ENCODE results near the gene AKT1S1. TPM values are rescaled to one million over a fixed set of nuclear protein-coding genes. Genes with fewer than 3 reads are reported as not detected.

AKT1S1 gene
- total RNA-seq, 4 donors from 2014 or later: 2.6 to 26.7 (median 5.9) TPM

DNA sequence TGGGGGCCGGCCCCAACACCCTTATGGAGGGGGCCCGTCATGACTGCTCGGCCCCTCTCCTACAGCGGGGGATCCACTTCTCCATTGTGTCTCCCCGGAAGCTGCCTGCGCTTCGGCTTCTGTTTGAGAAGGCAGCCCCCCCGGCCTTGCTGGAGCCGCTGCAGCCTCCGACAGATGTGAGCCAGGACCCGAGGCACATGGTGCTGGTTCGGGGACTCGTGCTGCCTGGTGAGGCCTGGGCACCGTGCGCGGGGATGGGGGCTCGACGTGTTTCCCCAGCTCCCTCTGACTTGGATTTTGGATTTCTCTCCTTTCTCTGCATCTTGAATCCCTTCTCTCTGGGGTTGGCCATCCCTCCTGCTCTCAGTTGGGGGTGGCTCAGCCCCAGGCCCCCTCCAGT, 47.4 kb downstream of the AKT1S1 start:
- Histone ChIP-seq H3K4me1 (no peaks in the 10 kb centered on the region), H3K9me3 (no peaks in the 10 kb centered on the region), H3K27me3 (no peaks in the 10 kb centered on the region), H3K4me3 (no peak overlapping the region), H3K36me3 (no peaks in the 10 kb centered on the region), H3K27ac (no peak overlapping the region)
- TF ChIP-seq CTCF (IDR thresholded peaks at IDR 0.05) (no peak), POLR2A (IDR thresholded peaks at IDR 0.05) (no peak)
- no peak for DNase-seq
- intact Hi-C loops (cut with DNase I; ENCODE audit: low total_unique reads): no loop called here

DNA sequence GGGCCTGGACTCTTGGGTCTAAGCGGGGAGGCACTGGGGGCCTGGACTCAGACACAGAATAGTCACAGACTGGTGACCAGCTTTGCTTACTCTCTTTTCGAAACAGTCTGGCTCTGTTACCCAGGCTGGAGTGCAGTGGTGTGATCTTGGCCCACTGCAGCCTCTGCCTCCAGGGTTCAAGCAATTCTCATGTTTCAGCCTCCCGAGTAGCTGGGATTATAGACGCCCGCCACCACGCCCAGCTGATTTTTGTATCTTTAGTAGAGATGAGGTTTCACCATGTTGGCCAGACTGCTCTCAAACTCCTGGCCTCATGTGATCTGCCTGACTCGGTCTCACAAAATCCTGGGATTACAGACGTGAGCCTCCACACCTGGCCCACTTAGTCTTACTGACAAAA, 48.0 kb downstream of the AKT1S1 start:
- no peak for TF ChIP-seq POLR2A (IDR thresholded peaks at IDR 0.05)
- TF ChIP-seq CTCF (IDR thresholded peaks at IDR 0.05): no peak

GRCh38 chr19:49827034-49827433, 50.1 kb downstream of the AKT1S1 start:
- TF ChIP-seq POLR2A (IDR thresholded peaks at IDR 0.05) (no peak), CTCF (IDR thresholded peaks at IDR 0.05) (no peak)
- intact Hi-C loops (cut with DNase I; ENCODE audit: low total_unique reads): no loop called here
- H3K36me3 ChIP-seq: no peaks in the 10 kb centered on the region
- no peak for DNase-seq
- no peaks in the 10 kb centered on the region for H3K4me1 ChIP-seq
- H3K27ac ChIP-seq: no peak overlapping the region
- no peak overlapping the region for H3K4me3 ChIP-seq
- H3K9me3 ChIP-seq: no peaks in the 10 kb centered on the region
- no peaks in the 10 kb centered on the region for H3K27me3 ChIP-seq

More for the DNA sequence above, 48.0 kb downstream of the AKT1S1 start:
- Histone ChIP-seq H3K27me3 (no peaks in the 10 kb centered on the region), H3K27ac (no peak overlapping the region), H3K9me3 (no peaks in the 10 kb centered on the region), H3K4me1 (no peaks in the 10 kb centered on the region), H3K36me3 (no peaks in the 10 kb centered on the region), H3K4me3 (no peak overlapping the region)
- intact Hi-C loops (cut with DNase I; ENCODE audit: low total_unique reads): no loop called here
- no peak for DNase-seq

DNA sequence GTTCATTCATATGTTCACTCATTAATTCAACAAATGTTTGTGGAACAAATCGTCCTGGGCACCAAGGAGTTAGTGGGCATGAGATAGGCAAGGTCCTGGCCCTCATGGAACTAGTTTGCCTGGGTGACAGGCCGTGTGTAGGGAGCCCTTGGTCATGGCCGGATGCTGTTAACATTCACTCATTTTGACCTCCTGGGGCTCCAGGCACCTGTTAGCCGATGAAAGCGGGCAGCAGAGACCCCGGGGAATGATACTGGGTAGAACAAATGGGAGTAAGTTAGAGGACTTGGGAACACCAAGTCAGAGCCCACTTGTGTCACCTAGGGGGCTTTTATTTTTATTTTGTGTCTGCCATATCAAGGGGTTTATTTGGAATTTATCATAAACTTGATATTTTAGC, 52.5 kb downstream of the AKT1S1 start:
- Histone ChIP-seq H3K27ac (no peak overlapping the region), H3K27me3 (no peaks in the 10 kb centered on the region), H3K4me3 (no peak overlapping the region), H3K9me3 (no peaks in the 10 kb centered on the region), H3K4me1 (no peaks in the 10 kb centered on the region), H3K36me3 (no peaks in the 10 kb centered on the region)
- DNase-seq: no peak
- intact Hi-C loops (cut with DNase I; ENCODE audit: low total_unique reads): no loop called here
- no peak for TF ChIP-seq POLR2A (IDR thresholded peaks at IDR 0.05)
- no peak for TF ChIP-seq CTCF (IDR thresholded peaks at IDR 0.05)

- Histone ChIP-seq H3K4me1 (peaks cover 0 to 9% of the 10 kb centered on the region in 2 donors), H3K9me3 (no peaks in the 10 kb centered on the region), H3K27me3 (no peaks in the 10 kb centered on the region), H3K27ac (no peak overlapping the region), H3K4me3 (no peak overlapping the region), H3K36me3 (no peaks in the 10 kb centered on the region)
- no peak for DNase-seq
- intact Hi-C loops (cut with DNase I; ENCODE audit: low total_unique reads): no loop called here
- TF ChIP-seq POLR2A (IDR thresholded peaks at IDR 0.05) (no peak), CTCF (IDR thresholded peaks at IDR 0.05) (no peak)
These were observed 53.7 kb downstream of the AKT1S1 start for GRCh38 chr19:49823472-49823871.
